ENCODE measurements around the gene STARD3.

DNA sequence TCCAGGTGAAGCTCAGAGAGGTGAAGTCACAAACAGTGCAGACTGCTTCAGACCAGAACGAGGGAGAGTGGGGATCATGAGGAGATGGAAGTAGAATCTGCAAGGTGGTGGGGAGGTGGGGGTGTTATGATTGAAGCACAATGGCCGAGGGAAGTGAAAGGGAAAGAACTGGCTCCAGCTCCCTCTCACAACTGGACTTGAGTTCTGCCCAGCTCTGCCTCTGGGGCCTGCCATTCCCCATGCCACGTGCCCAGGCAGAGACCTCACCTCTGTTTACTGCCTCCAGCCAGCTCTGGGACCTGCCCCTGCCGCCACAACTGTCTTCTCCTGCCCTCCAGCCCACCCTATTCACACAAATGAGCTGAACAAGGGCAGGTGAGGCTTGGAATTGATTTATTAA lies 33.8 kb downstream of the STARD3 start:
- TF ChIP-seq, protein P1, sequence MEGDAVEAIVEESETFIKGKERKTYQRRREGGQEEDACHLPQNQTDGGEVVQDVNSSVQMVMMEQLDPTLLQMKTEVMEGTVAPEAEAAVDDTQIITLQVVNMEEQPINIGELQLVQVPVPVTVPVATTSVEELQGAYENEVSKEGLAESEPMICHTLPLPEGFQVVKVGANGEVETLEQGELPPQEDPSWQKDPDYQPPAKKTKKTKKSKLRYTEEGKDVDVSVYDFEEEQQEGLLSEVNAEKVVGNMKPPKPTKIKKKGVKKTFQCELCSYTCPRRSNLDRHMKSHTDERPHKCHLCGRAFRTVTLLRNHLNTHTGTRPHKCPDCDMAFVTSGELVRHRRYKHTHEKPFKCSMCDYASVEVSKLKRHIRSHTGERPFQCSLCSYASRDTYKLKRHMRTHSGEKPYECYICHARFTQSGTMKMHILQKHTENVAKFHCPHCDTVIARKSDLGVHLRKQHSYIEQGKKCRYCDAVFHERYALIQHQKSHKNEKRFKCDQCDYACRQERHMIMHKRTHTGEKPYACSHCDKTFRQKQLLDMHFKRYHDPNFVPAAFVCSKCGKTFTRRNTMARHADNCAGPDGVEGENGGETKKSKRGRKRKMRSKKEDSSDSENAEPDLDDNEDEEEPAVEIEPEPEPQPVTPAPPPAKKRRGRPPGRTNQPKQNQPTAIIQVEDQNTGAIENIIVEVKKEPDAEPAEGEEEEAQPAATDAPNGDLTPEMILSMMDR (IDR thresholded peaks at IDR 0.05) = no peak
- no peak for TF ChIP-seq POLR2AphosphoS5 (IDR thresholded peaks at IDR 0.05)
- no peak for TF ChIP-seq POLR2A (IDR thresholded peaks at IDR 0.05)

Data from upper lobe of left lung (tissue), 4 donors.